GM21576 (cell line): ENCODE data around the gene LSS.
A peak's percentile ranks its signal among the peaks of the same experiment; 100 is the strongest.

ENCODE experiments used
- ATAC-seq: cut with Tn5 transposase; IDR thresholded peaks from one replicate; pipeline ENCODE4 v1.9.1; 2021; ENCODE audit warnings: mild to moderate bottlenecking, moderate library complexity; ENCODE audit not compliant: unreplicated experiment

The LSS gene

DNA sequence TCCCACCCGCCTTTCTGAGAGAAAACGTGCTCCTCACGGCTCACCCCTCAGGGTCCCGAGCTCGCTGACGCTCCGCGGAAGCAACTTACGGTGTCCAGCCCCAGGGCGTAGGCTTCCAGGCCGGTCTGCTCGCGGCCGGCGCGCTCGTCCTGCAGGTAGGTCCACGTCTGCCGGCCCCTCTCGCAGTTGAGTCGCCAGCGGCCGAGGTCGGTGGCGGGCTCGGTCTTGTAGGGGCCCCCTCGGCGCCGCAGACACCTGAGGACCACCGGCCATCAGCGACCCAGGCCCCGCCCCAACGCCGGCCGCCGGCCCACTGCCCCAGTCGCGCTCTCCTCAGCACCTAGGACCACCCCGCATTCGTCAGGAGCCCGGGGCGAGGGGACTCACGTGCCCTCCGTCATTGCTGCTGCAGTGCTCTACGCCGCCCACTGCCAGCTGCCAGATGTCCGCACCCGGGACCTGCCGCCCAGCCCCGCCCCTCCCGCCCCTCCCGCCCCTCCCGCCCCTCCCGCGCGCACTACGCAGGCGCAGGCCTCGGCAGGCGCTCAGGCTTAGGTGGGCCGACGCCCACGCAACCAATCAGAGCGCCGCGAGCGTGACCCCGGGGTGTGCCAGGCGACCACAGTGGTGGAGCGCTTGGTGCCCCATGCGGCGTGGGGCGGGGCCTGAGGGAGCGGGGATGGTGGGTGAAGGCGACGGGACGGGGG, at the start of gene LSS:
LSS (minus strand) TSS at position 430 of the 707 bp plus-strand sequence; CDS start at position 401, 29 bp downstream.
- peak; percentile 79 for ATAC-seq

DNA sequence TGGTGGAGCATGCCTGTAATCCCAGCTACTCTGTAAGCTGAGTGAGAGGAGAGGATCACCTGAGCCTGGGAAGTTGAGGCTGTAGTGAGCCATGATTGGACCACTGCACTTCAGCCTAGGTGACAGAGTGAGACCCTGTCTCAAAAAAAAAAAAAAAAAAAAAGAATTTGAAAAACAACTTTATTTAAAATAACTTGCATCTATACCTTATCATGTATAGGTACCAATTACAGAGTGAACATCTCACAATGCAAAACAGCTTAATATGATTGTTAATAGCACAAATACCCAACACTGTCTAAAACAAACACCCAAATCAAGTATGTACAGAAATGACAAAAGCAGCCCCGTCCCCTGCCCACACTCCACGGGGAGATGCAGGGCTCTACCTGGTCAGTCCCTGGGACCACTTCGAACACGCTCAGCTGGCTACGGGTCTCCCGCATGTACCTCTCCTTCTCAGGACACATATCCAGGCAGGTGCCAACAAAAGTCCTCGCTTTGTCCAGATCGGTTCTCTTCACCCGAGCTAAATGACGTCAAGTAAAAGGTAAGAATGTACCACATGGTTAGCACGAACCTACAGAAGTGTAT, 46.3 kb upstream of the LSS start:
- ATAC-seq: no peak

- ATAC-seq: no peak
Measured at GRCh38 chr21:46273341-46273740, 44.8 kb upstream of the LSS start.

DNA sequence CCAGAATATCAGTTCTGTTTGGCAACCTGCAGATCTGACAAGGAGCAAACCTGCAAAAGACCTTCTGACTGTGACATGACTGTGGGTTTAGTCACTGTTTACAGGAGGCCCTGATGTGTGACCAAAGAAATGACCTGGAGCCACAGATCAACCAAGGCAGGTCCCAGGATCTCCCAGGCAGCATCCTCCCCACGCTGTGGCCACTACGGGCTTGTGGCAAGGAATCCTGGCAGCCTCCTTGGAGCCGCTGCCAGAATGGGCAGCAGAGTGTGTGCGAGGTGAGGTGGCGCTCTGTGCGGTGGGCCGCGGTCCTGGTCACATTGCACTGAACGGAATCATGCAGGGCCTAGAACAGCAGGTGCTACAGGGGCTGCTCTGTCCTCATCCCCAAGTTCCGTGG, 40.9 kb upstream of the LSS start:
- no peak for ATAC-seq

- ATAC-seq: no peak
Measured at GRCh38 chr21:46268371-46268770, 39.8 kb upstream of the LSS start.

GRCh38 chr21:46266946-46267345, 38.4 kb upstream of the LSS start:
- no peak for ATAC-seq

GRCh38 chr21:46265736-46266525, 37.4 kb upstream of the LSS start:
- no peak for ATAC-seq

- ATAC-seq: no peak
Measured at GRCh38 chr21:46264690-46265144, 36.1 kb upstream of the LSS start.

GRCh38 chr21:46264046-46264689, 35.6 kb upstream of the LSS start:
- no peak for ATAC-seq

DNA sequence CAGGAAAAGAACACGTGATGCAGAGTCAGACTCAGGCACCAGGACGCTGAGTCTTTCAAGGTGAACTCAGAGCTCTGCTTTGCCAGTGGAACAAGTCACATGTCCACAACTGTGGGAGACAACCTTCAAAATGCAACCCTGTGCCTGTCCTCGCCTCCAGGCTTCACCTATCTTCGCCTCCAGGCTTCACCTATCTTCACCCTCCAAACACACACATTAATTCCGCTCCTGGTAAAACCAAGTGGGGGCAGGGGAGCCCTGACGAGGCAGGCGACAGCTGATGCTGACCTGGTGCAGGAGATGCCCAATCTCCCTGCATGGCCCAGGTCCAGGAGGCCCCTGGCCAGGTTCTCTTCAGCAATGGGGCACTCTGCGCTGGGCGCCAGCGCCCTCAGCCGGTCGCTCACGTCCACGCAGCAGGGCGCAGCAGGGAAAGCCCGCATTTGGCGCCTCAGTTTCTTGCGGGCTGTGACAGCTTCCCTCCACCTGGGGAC, 28.0 kb upstream of the LSS start:
- no peak for ATAC-seq

DNA sequence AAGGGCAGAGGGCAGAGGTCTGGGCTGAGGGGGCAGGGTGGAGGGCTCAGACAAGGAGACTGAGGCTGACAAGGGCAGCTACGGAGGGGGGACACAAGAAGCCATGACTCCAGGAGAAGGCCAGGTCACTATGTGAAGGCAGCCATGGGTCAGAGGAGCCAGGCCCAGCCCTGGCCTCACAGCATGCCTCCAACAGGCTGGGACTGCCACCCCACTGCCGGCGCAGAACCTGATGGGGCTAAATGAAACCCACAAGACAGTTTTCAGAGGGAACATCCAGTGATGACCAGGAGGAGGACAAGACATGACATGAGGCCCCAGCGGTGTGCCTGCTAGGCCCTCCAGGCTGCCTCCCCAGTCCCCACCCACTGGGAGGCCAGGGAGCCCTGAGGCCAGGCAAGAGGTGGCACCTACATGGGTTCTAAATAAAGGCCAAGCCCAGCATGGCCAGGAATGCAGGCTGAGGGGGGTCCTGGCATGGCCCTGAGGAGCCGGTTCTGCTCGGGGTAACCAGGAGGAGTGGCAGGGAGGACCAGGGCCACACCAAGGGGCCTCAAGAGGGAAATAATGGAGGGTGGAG, 27.3 kb upstream of the LSS start:
- ATAC-seq: no peak

GRCh38 chr21:46255166-46255565, 26.6 kb upstream of the LSS start:
- ATAC-seq: no peak

GRCh38 chr21:46254208-46254975, 25.8 kb upstream of the LSS start:
- no peak for ATAC-seq

DNA sequence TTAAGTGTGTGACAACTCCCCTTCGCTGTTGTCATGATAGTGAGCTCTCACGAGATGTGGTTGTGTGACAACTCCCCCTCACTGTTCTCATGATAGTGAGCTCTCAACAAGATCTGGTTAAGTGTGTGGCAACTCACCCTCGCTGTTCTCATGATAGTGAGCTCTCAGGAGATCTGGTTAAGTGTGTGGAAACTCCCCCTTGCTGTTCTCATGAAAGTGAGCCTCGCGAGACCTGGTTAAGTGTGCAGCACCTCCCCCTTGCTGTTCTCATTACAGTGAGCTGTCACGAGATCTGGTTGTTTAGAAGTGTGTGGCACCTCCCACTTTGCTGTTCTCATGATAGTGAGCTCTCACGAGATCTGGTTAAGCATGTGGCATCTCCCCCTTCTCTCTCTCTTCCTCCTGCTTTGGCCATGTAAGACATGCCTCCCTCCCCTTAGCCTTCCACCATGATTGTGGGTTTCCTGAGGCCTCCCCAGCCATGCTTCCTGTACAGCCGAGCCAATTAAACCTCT, 25.1 kb upstream of the LSS start:
- ATAC-seq: peak; percentile 47

DNA sequence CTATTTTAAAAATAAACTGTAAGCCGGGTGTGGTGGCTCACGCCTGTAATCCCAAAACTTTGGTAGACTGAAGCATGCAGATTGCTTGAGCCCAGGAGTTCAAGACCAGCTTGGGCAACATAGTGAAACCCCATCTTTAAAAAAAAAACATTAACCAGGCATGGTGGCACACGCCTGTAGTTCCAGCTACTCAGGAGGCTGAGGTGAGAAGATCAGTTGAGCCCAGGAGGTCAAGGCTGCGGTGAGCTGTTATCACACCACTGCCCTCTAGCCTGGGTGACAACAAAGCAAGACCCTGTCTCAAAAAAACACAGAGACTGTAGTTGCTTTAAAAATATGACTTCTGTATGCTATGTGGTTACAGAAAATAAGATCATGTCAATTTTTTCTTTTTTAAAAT, 24.3 kb upstream of the LSS start:
- ATAC-seq: no peak

- ATAC-seq: no peak
Measured at GRCh38 chr21:46250146-46250725, 21.7 kb upstream of the LSS start.

DNA sequence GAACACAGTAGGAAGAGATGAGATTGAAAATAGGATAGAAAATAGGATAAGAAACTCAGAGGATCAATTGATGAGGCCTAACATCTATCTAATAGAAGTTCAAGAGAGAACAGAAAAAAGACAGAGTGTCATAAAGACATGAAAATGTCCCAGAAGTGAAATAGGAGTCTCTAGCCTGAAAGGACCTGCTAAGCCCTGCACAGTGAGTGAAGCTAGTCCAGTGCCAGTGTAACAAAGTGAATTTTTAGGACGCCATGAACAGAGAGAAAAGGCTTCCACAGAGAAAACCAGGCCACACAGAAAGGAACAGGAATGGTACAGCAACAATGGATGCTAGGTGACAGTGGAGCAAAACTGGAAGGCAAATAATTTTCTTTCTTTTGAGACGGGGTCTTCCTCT, 20.3 kb upstream of the LSS start:
- no peak for ATAC-seq

DNA sequence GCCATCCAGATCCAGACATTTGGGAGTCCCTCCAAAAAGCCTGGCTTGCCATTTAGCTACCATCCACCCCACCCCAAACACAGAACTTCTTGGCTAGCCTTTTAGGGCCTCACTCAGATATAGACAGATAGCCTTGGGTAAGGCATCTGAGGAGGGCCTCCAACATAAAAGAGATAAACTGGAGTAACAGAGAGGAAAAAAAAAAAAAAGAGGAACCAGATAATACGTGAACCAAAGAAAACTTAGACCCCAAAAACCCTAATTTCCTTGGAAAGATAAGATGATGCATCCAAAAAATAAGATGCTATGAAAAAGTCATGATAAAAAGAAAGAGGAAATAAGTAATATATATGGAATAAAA, 19.8 kb upstream of the LSS start:
- ATAC-seq: no peak

DNA sequence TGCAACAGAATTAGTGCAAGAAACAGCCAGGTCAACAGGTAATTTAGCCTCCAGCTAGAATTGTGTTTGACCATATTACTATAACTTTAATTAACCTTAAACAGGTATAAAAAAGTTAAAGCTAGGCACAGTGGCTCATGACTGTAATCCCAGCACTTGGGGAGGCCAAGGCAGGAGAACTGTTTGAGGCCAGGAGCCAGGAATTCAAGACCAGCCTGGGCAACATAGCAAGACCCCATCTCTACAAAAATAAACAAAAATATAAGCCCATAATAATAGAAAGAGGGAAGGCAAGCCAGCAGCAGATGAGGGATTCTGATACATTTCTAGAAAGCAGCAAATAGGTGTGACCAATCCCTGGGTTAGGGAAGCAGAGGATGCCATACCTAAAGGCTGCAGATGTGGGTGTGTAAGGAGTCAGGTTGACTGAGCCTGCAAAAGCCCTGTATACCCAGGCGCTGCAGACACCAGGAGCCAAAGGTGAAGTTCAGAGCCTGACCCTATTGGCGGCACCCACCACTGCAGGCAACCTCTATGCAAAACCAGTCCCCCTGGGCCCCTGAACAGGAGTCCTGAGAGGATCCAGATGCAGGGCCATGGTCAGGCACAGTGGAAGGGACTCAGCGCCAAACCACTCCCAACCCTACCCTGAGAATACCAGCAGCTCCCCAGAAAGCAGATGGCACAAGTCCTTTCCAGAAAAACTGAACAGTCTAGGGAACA, 19.3 kb upstream of the LSS start:
- no peak for ATAC-seq
